A673 (cell line): ENCODE data around the gene GSTA2. TPM values are rescaled to one million over a fixed set of nuclear protein-coding genes. Genes with fewer than 3 reads are reported as not detected.
"Not testable (repeated sequence)": the region's sequence is repeated elsewhere in the genome, so short reads cannot be mapped to it uniquely, and the experiment has no call there.

Experiments used
- BruUV-seq: library from RNA; stranded (reverse); fragments of 400-500 nt; replicated peaks from 2 replicates; lab custom pipeline; 2021; lab: Mats Ljungman, UMichigan
- CTCF ChIA-PET: fragments of 300-600 bp; sonication (Branson Sonifier 250); formaldehyde crosslinking; loops from one replicate; lab custom pipeline; 2022; ENCODE audit warnings: antibody characterized with exemption; lab: Charles Lee
- POLR2A ChIA-PET: fragments of 300-600 bp; sonication (Branson Sonifier 250); formaldehyde crosslinking; loops from one replicate; lab custom pipeline; 2022; ENCODE audit warnings: antibody characterized with exemption; ENCODE audit not compliant: low non-redundant PET; lab: Charles Lee
- DNase-seq: peaks from one replicate; pipeline ENCODE4 v3.0.0-alpha.2; 2015; ENCODE audit warnings: low spot score
- H3K27ac ChIP-seq: fragments of 200-600 bp; sonication (generic); 2 replicates; pipeline ENCODE4 v1.5.1; 2016; ENCODE audit warnings: mixed run types, low read depth, mild to moderate bottlenecking, mixed read lengths, antibody characterized with exemption, low read length; ENCODE audit not compliant: poor library complexity, severe bottlenecking
- H3K27me3 ChIP-seq: fragments of 200-600 bp; sonication (generic); replicated peaks from 2 replicates; pipeline ENCODE4 v1.6.1; 2017; ENCODE audit warnings: mixed run types, low read depth, mild to moderate bottlenecking, mixed read lengths, antibody characterized with exemption, low read length; ENCODE audit not compliant: insufficient read depth, poor library complexity
- H3K36me3 ChIP-seq: fragments of 200-600 bp; sonication (generic); 2 replicates; pipeline ENCODE4 v1.6.1; 2016; ENCODE audit warnings: mixed run types, mild to moderate bottlenecking, mixed read lengths, antibody characterized with exemption, low read length; ENCODE audit not compliant: insufficient read depth, poor library complexity, severe bottlenecking
- H3K4me1 ChIP-seq: fragments of 200-600 bp; sonication (generic); 2 replicates; pipeline ENCODE4 v1.6.1; 2017; ENCODE audit warnings: mixed run types, mild to moderate bottlenecking, mixed read lengths, antibody characterized with exemption, low read length; ENCODE audit not compliant: insufficient read depth, poor library complexity, severe bottlenecking
- H3K4me3 ChIP-seq: fragments of 200-600 bp; sonication (generic); 2 replicates; pipeline ENCODE4 v1.5.1; 2016; ENCODE audit warnings: low read depth, mixed run types, mild to moderate bottlenecking, mixed read lengths, low read length; ENCODE audit not compliant: poor library complexity, severe bottlenecking
- H3K9me3 ChIP-seq: fragments of 200-600 bp; sonication (generic); 2 replicates; pipeline ENCODE4 v1.6.1; 2016; ENCODE audit warnings: mixed run types, low read depth, mild to moderate bottlenecking, mixed read lengths, antibody characterized with exemption, low read length; ENCODE audit not compliant: poor library complexity, severe bottlenecking
- CTCF ChIP-seq: fragments of 300-800, 200-600 bp; sonication (generic); conservative IDR thresholded peaks from 2 replicates; pipeline ENCODE4 v1.5.1; 2017; ENCODE audit warnings: low read depth, mild to moderate bottlenecking, antibody characterized with exemption, low read length, moderate library complexity, mixed read lengths
- EZH2 ChIP-seq: fragments of 200-600 bp; sonication (generic); IDR thresholded peaks from 2 replicates; pipeline ENCODE4 v1.6.1; 2017; ENCODE audit warnings: borderline replicate concordance, low read depth, mild to moderate bottlenecking, mixed read lengths, antibody characterized with exemption, low read length; ENCODE audit not compliant: poor library complexity, severe bottlenecking
- intact Hi-C: fragments of 100-400 bp; cut with micrococcal nuclease; formaldehyde crosslinking; loops from one replicate; pipeline ENCODE4 v1.10.0; 2022; ENCODE audit not compliant: unreplicated experiment
- total RNA-seq: library from RNA; stranded (reverse); gene quantifications from 2 replicates; pipeline ENCODE4 v1.2.3, GENCODE V29; 2021

Gene GSTA2
- total RNA-seq, 1 experiment from 2014 or later = not detected

GRCh38 chr6:52759085-52759484, 4.2 kb downstream of the GSTA2 start:
- BruUV-seq = no TSS peak
- POLR2A ChIA-PET = no interaction called here
- H3K4me1 ChIP-seq = no peaks in the 10 kb centered on the region
- CTCF ChIA-PET = no interaction called here
- no peak overlapping the region for H3K4me3 ChIP-seq
- TF ChIP-seq EZH2 = no peak
- TF ChIP-seq CTCF = no peak
- H3K36me3 ChIP-seq = no peaks in the 10 kb centered on the region
- no peak for DNase-seq
- intact Hi-C loops = no loop called here
- no peaks in the 10 kb centered on the region for H3K9me3 ChIP-seq
- no peaks in the 10 kb centered on the region for H3K27me3 ChIP-seq
- no peak overlapping the region for H3K27ac ChIP-seq

GRCh38 chr6:52757651-52758338, 5.5 kb downstream of the GSTA2 start:
- H3K27me3 ChIP-seq, DNase-seq, intact Hi-C loops, H3K9me3 ChIP-seq, H3K4me1 ChIP-seq, CTCF ChIA-PET, H3K36me3 ChIP-seq, H3K4me3 ChIP-seq, POLR2A ChIA-PET, BruUV-seq, H3K27ac ChIP-seq: not testable (repeated sequence)

DNA sequence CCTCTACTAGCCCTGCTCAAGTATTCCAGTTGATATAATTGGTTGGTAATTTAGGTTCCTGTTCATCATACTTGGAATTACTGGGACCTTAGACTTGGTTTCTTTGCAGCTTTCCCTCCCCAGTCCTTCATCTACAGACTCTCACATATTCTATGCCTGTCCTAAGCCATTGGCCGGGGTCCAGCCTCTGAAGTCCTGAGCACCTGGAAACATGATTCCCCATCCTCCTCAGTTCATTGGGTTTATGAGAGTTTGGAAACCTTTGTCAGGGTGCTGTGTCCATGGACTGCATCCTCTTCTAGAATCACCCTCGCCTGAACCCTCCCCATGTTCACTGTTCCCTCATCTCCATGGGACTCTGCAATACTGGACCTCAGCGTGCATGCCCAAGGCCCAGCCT, 8.8 kb downstream of the GSTA2 start:
- no peak for TF ChIP-seq CTCF
- TF ChIP-seq EZH2 = no peak
- Histone ChIP-seq H3K36me3 (no peaks in the 10 kb centered on the region), H3K4me3 (no peak overlapping the region), H3K27ac (no peak overlapping the region), H3K9me3 (no peaks in the 10 kb centered on the region), H3K27me3 (no peaks in the 10 kb centered on the region), H3K4me1 (no peaks in the 10 kb centered on the region)
- ChIA-PET CTCF (no interaction called here), POLR2A (no interaction called here)
- BruUV-seq = no TSS peak
- intact Hi-C loops = no loop called here
- no peak for DNase-seq

- H3K27me3 ChIP-seq, intact Hi-C loops, POLR2A ChIA-PET, H3K4me3 ChIP-seq, H3K27ac ChIP-seq, H3K9me3 ChIP-seq, BruUV-seq, CTCF ChIA-PET, H3K4me1 ChIP-seq, DNase-seq, H3K36me3 ChIP-seq: not testable (repeated sequence)
Measured at GRCh38 chr6:52753137-52753536, 10.1 kb downstream of the GSTA2 start.
